ENCODE measurements around the gene PADI2.

Gene PADI2

GRCh38 chr1:17017435-17017834 is 101.8 kb downstream of the PADI2 start:
- DNase-seq = no peak
